B cell (primary cell): ENCODE data around the gene CEACAM16.

Experiments
- EZH2 ChIP-seq: IDR thresholded peaks from 2 replicates; pipeline ENCODE4 v1.6.1; 2012; ENCODE audit warnings: borderline replicate concordance, low read depth, mild to moderate bottlenecking, moderate library complexity, low read length; ENCODE audit not compliant: insufficient read depth, poor library complexity, severe bottlenecking
- TF ChIP-seq, protein P1 (sequence below): fragments of 200-600 bp; IDR thresholded peaks from one replicate; pipeline ENCODE4 v1.8.0; 2022; ENCODE audit warnings: antibody characterized with exemption, mild to moderate bottlenecking

DNA sequence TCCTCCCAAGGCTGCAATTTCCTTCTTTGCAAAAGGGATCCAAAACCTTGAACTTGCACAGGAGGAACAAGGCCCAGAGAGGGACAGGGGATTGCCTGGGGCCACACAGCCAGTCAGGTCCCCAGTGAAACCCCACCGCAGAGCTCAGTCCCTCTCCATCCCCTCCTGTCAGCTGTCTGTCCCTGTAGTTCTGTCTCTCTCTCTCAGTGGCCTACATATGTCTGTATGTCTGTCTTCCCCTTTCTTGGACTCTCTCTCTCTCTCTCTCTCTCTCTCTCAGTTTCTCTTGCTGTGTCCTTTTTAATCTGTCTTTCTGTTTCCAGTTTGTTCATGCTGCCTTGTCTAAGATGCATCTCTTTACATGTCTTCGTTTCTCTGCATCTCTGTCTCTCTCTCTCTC, 16.1 kb upstream of the CEACAM16 start:
- TF ChIP-seq, protein P1, sequence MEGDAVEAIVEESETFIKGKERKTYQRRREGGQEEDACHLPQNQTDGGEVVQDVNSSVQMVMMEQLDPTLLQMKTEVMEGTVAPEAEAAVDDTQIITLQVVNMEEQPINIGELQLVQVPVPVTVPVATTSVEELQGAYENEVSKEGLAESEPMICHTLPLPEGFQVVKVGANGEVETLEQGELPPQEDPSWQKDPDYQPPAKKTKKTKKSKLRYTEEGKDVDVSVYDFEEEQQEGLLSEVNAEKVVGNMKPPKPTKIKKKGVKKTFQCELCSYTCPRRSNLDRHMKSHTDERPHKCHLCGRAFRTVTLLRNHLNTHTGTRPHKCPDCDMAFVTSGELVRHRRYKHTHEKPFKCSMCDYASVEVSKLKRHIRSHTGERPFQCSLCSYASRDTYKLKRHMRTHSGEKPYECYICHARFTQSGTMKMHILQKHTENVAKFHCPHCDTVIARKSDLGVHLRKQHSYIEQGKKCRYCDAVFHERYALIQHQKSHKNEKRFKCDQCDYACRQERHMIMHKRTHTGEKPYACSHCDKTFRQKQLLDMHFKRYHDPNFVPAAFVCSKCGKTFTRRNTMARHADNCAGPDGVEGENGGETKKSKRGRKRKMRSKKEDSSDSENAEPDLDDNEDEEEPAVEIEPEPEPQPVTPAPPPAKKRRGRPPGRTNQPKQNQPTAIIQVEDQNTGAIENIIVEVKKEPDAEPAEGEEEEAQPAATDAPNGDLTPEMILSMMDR, result no peak
- TF ChIP-seq EZH2, result no peak
